Hepatocyte (in vitro differentiated cells): ENCODE measurements around the gene FBXL7.
"Not testable (repeated sequence)": the region's sequence is repeated elsewhere in the genome, so short reads cannot be mapped to it uniquely, and the experiment has no call there.

ENCODE experiments used
- EZH2 ChIP-seq: fragments of 200-600 bp; sonication (generic); IDR thresholded peaks from 2 replicates; pipeline ENCODE4 v1.6.1; 2016; ENCODE audit warnings: antibody characterized with exemption, mild to moderate bottlenecking, borderline replicate concordance
- EZH2phosphoT487 ChIP-seq: fragments of 200-600 bp; sonication (generic); IDR thresholded peaks from one replicate; pipeline ENCODE4 v1.6.1; 2018; ENCODE audit warnings: antibody characterized with exemption, mild to moderate bottlenecking, low read depth, moderate library complexity; ENCODE audit not compliant: unreplicated experiment, severe bottlenecking
- TF ChIP-seq, protein P1 (sequence below): fragments of 200-600 bp; sonication (generic); IDR thresholded peaks from 2 replicates; pipeline ENCODE4 v1.5.1; 2016; ENCODE audit warnings: antibody characterized with exemption, mild to moderate bottlenecking; ENCODE audit not compliant: poor library complexity

DNA sequence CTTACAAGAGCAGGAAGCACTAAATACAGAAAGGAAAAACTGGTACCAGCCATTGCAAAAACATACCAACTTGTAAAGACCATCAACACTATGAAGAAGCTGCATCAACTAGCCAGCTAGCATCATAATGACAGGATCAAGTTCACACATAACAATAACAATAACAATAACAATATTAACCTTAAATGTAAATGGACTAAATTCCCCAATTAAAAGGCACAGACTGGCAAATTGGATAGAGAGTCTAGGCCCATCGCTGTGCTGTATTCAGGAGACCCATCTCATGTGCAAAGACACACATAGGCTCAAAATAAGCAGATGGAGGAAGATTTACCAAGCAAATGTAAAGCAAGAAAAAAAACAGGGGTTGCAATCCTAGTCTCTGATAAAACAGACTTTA lies 372.3 kb downstream of the FBXL7 start:
- TF ChIP-seq, protein P1, sequence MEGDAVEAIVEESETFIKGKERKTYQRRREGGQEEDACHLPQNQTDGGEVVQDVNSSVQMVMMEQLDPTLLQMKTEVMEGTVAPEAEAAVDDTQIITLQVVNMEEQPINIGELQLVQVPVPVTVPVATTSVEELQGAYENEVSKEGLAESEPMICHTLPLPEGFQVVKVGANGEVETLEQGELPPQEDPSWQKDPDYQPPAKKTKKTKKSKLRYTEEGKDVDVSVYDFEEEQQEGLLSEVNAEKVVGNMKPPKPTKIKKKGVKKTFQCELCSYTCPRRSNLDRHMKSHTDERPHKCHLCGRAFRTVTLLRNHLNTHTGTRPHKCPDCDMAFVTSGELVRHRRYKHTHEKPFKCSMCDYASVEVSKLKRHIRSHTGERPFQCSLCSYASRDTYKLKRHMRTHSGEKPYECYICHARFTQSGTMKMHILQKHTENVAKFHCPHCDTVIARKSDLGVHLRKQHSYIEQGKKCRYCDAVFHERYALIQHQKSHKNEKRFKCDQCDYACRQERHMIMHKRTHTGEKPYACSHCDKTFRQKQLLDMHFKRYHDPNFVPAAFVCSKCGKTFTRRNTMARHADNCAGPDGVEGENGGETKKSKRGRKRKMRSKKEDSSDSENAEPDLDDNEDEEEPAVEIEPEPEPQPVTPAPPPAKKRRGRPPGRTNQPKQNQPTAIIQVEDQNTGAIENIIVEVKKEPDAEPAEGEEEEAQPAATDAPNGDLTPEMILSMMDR, result not testable (repeated sequence)
- TF ChIP-seq EZH2, EZH2phosphoT487: not testable (repeated sequence)
